ENCODE results near the gene CMTM4.

GRCh38 chr16:66596986-66597848, 99.3 kb downstream of the CMTM4 start:
- TF ChIP-seq EZH2 (IDR thresholded peaks at IDR 0.05; ENCODE audit: low read length) = no peak
- TF ChIP-seq, protein P1, sequence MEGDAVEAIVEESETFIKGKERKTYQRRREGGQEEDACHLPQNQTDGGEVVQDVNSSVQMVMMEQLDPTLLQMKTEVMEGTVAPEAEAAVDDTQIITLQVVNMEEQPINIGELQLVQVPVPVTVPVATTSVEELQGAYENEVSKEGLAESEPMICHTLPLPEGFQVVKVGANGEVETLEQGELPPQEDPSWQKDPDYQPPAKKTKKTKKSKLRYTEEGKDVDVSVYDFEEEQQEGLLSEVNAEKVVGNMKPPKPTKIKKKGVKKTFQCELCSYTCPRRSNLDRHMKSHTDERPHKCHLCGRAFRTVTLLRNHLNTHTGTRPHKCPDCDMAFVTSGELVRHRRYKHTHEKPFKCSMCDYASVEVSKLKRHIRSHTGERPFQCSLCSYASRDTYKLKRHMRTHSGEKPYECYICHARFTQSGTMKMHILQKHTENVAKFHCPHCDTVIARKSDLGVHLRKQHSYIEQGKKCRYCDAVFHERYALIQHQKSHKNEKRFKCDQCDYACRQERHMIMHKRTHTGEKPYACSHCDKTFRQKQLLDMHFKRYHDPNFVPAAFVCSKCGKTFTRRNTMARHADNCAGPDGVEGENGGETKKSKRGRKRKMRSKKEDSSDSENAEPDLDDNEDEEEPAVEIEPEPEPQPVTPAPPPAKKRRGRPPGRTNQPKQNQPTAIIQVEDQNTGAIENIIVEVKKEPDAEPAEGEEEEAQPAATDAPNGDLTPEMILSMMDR (optimal IDR thresholded peaks at IDR 0.05 in 1 of 3, IDR thresholded peaks at IDR 0.05 in 1 of 3, conservative IDR thresholded peaks at IDR 0.05 in 1 of 3; ENCODE audit: extremely low read depth in 1 of 3, insufficient read depth in 2 of 3, low read length in 3 of 3) = no peak
